HG03066 (cell line): ENCODE results near the gene PLEKHA6.
"Not testable (repeated sequence)": the region's sequence is repeated elsewhere in the genome, so short reads cannot be mapped to it uniquely, and the experiment has no call there.

ENCODE experiments used
- ATAC-seq: cut with Tn5 transposase; IDR thresholded peaks from one replicate; pipeline ENCODE4 v1.9.1; 2021; ENCODE audit warnings: low read depth; ENCODE audit not compliant: unreplicated experiment

The PLEKHA6 gene

GRCh38 chr1:204248954-204249353 lies 110.8 kb downstream of the PLEKHA6 start:
- no peak for ATAC-seq

GRCh38 chr1:204246876-204247275 lies 112.9 kb downstream of the PLEKHA6 start:
- no peak for ATAC-seq

GRCh38 chr1:204242920-204243319 lies 116.8 kb downstream of the PLEKHA6 start:
- no peak for ATAC-seq

GRCh38 chr1:204241914-204242313 lies 117.8 kb downstream of the PLEKHA6 start:
- no peak for ATAC-seq

- ATAC-seq: no peak
Observed at GRCh38 chr1:204241050-204241449, 118.7 kb downstream of the PLEKHA6 start.

- no peak for ATAC-seq
Observed at GRCh38 chr1:204240233-204240632, 119.5 kb downstream of the PLEKHA6 start.

GRCh38 chr1:204239401-204239800 lies 120.3 kb downstream of the PLEKHA6 start:
- ATAC-seq: not testable (repeated sequence)

- not testable (repeated sequence) for ATAC-seq
Observed at GRCh38 chr1:204238520-204238919, 121.2 kb downstream of the PLEKHA6 start.

- not testable (repeated sequence) for ATAC-seq
Observed at GRCh38 chr1:204237515-204237914, 122.2 kb downstream of the PLEKHA6 start.

GRCh38 chr1:204232526-204232925 lies 127.2 kb downstream of the PLEKHA6 start:
- no peak for ATAC-seq

- ATAC-seq: no peak
Observed at GRCh38 chr1:204230211-204230610, 129.5 kb downstream of the PLEKHA6 start.

- no peak for ATAC-seq
Observed at GRCh38 chr1:204228896-204229295, 130.8 kb downstream of the PLEKHA6 start.

- ATAC-seq: no peak
Observed at GRCh38 chr1:204227996-204228785, 131.5 kb downstream of the PLEKHA6 start.

- ATAC-seq: no peak
Observed at GRCh38 chr1:204227351-204227750, 132.4 kb downstream of the PLEKHA6 start.

GRCh38 chr1:204225841-204226735 lies 133.6 kb downstream of the PLEKHA6 start:
- ATAC-seq: no peak

GRCh38 chr1:204224655-204225054 lies 135.1 kb downstream of the PLEKHA6 start:
- no peak for ATAC-seq

- no peak for ATAC-seq
Observed at GRCh38 chr1:204223129-204223860, 136.4 kb downstream of the PLEKHA6 start.

GRCh38 chr1:204222764-204223055 lies 137.0 kb downstream of the PLEKHA6 start:
- no peak for ATAC-seq

- no peak for ATAC-seq
Observed at GRCh38 chr1:204222006-204222763, 137.5 kb downstream of the PLEKHA6 start.

- ATAC-seq: no peak
Observed at GRCh38 chr1:204221271-204221670, 138.5 kb downstream of the PLEKHA6 start.
